Esophagus muscularis mucosa (tissue), 4 donors: ENCODE data around the gene TVP23A. TPM values are rescaled to one million over a fixed set of nuclear protein-coding genes. Genes with fewer than 3 reads are reported as not detected.

ENCODE experiments used
- DNase-seq: peaks from one replicate; pipeline ENCODE4 v3.0.0-alpha.2; 2017; ENCODE audit errors: extremely low spot score
- H3K27ac ChIP-seq, 4 donors: fragments of 200-600 bp; sonication (generic); replicated peaks in 1 of 4; 1 replicate in 3 of 4; 2 replicates in 1 of 4; pipeline ENCODE4 v1.5.1; 2016 to 2019; ENCODE audit warnings: mild to moderate bottlenecking in 1 of 4
- H3K27me3 ChIP-seq, 4 donors: fragments of 200-600 bp; sonication (generic); one replicate each; pipeline versions ENCODE4 v1.5.1 to v1.6.0; 2016 to 2019
- H3K36me3 ChIP-seq, 4 donors: fragments of 200-600 bp; sonication (generic); one replicate each; pipeline ENCODE4 v1.5.1; 2016 to 2019
- H3K4me1 ChIP-seq, 4 donors: fragments of 200-600 bp; sonication (generic); one replicate each; pipeline ENCODE4 v1.5.1; 2016 to 2019
- H3K4me3 ChIP-seq, 4 donors: fragments of 200-600 bp; sonication (generic); 1 replicate in 2 of 4; 2 replicates in 2 of 4; pipeline ENCODE4 v1.5.1; 2016 to 2019; ENCODE audit warnings: mild to moderate bottlenecking in 4 of 4, moderate library complexity in 1 of 4
- H3K9me3 ChIP-seq, 4 donors: fragments of 200-600 bp; sonication (generic); 1 replicate in 3 of 4; 2 replicates in 1 of 4; pipeline ENCODE4 v1.5.1; 2016 to 2019
- CTCF ChIP-seq, 3 experiments: fragments of 200-600 bp in 2 of 3; fragments of 450-650 bp in 1 of 3; sonication (generic) in 2 of 3; IDR thresholded peaks; one replicate each; pipeline ENCODE4 v1.5.1; 2017 to 2019; ENCODE audit warnings: antibody characterized with exemption in 3 of 3, mild to moderate bottlenecking in 2 of 3, moderate library complexity in 1 of 3
- EP300 ChIP-seq: sonication (generic); formaldehyde crosslinking; IDR thresholded peaks from one replicate; pipeline ENCODE4 v1.6.1; 2017; ENCODE audit warnings: antibody characterized with exemption
- POLR2A ChIP-seq: fragments of 450-650 bp; IDR thresholded peaks from one replicate; pipeline ENCODE4 v1.6.1; 2017; ENCODE audit warnings: antibody characterized with exemption, moderate library complexity, mild to moderate bottlenecking, low read depth
- POLR2AphosphoS5 ChIP-seq, 2 donors: sonication (generic); formaldehyde crosslinking; IDR thresholded peaks; one replicate each; pipeline ENCODE4 v1.6.1; 2017; ENCODE audit warnings: antibody characterized with exemption in 2 of 2
- WGBS: methylation state at CpG from one replicate; pipeline ENCODE4 v1.1.5; 2018; 5-methylcytosine and 5-hydroxymethylcytosine counted together
- intact Hi-C: fragments of 100-400 bp; cut with DNase I; formaldehyde crosslinking; loops from one replicate; pipeline ENCODE4 v1.15.1; 2023
- total RNA-seq, 4 donors: library from RNA; depleted of rRNA; stranded (reverse); fragments of >200 nt; gene quantifications; one replicate each; pipeline versions ENCODE4 v1.1.0 to v1.2.1, GENCODE V29; 2016

TVP23A gene
- total RNA-seq, 4 donors from 2014 or later, result 0.42 to 1.2 (median 0.80) TPM; not detected in 1

GRCh38 chr16:10767127-10767526 is 51.5 kb downstream of the TVP23A start:
- Histone ChIP-seq H3K27ac (no peak overlapping the region), H3K4me1 (peaks cover 0 to 5% (median 0%) of the 10 kb centered on the region in 4 donors), H3K9me3 (no peaks in the 10 kb centered on the region), H3K4me3 (no peak overlapping the region), H3K27me3 (no peaks in the 10 kb centered on the region), H3K36me3 (peaks cover 18 to 73% (median 51%) of the 10 kb centered on the region in 4 donors)
- intact Hi-C loops, result no loop called here
- DNase-seq, result no peak
- 72% methylated on average over 6 of the region's 7 CpGs for WGBS
- TF ChIP-seq CTCF (IDR thresholded peaks at IDR 0.05) (no peak), EP300 (no peak), POLR2AphosphoS5 (IDR thresholded peaks at IDR 0.05) (no peak), POLR2A (no peak)

- Histone ChIP-seq H3K9me3 (no peaks in the 10 kb centered on the region), H3K36me3 (peaks cover 32 to 87% (median 65%) of the 10 kb centered on the region in 4 donors), H3K27ac (no peak overlapping the region), H3K4me3 (no peak overlapping the region), H3K27me3 (no peaks in the 10 kb centered on the region), H3K4me1 (peaks cover 0 to 5% (median 0%) of the 10 kb centered on the region in 4 donors)
- WGBS, result 76% methylated on average over 4 of the region's 4 CpGs
- no peak for TF ChIP-seq POLR2A
- no peak for TF ChIP-seq EP300
- TF ChIP-seq POLR2AphosphoS5 (IDR thresholded peaks at IDR 0.05), result no peak
- no peak for TF ChIP-seq CTCF (IDR thresholded peaks at IDR 0.05)
- intact Hi-C loops, result no loop called here
- DNase-seq, result no peak
These were observed 52.8 kb downstream of the TVP23A start for GRCh38 chr16:10765772-10766171.

GRCh38 chr16:10763456-10763855 is 55.1 kb downstream of the TVP23A start:
- Histone ChIP-seq H3K27ac (no peak overlapping the region), H3K4me3 (no peak overlapping the region), H3K36me3 (peaks cover 55 to 100% (median 80%) of the 10 kb centered on the region in 4 donors), H3K4me1 (peaks cover 0 to 5% (median 0%) of the 10 kb centered on the region in 4 donors), H3K27me3 (no peaks in the 10 kb centered on the region), H3K9me3 (no peaks in the 10 kb centered on the region)
- intact Hi-C loops, result no loop called here
- no peak for DNase-seq
- WGBS, result 88% methylated on average over 7 of the region's 7 CpGs
- TF ChIP-seq CTCF (IDR thresholded peaks at IDR 0.05) (no peak), EP300 (no peak), POLR2AphosphoS5 (IDR thresholded peaks at IDR 0.05) (no peak), POLR2A (no peak)

GRCh38 chr16:10762336-10763016 is 56.1 kb downstream of the TVP23A start:
- no peaks in the 10 kb centered on the region for H3K27me3 ChIP-seq
- TF ChIP-seq POLR2A (no peak), EP300 (no peak), POLR2AphosphoS5 (IDR thresholded peaks at IDR 0.05) (no peak), CTCF (IDR thresholded peaks at IDR 0.05) (no peak)
- WGBS, result 95% methylated on average over 34 of the region's 35 CpGs
- no peak for DNase-seq
- H3K36me3 ChIP-seq, result peaks cover 65 to 100% (median 83%) of the 10 kb centered on the region in 4 donors
- intact Hi-C loops, result no loop called here
- no peak overlapping the region for H3K27ac ChIP-seq
- no peaks in the 10 kb centered on the region for H3K9me3 ChIP-seq
- H3K4me1 ChIP-seq, result peaks cover 0 to 5% (median 0%) of the 10 kb centered on the region in 4 donors
- no peak overlapping the region for H3K4me3 ChIP-seq
